ENCODE measurements around the gene FAU. TPM values are rescaled to one million over a fixed set of nuclear protein-coding genes. Genes with fewer than 3 reads are reported as not detected.

FAU gene
- total RNA-seq, 1 experiment from 2014 or later: 1,001 TPM

DNA sequence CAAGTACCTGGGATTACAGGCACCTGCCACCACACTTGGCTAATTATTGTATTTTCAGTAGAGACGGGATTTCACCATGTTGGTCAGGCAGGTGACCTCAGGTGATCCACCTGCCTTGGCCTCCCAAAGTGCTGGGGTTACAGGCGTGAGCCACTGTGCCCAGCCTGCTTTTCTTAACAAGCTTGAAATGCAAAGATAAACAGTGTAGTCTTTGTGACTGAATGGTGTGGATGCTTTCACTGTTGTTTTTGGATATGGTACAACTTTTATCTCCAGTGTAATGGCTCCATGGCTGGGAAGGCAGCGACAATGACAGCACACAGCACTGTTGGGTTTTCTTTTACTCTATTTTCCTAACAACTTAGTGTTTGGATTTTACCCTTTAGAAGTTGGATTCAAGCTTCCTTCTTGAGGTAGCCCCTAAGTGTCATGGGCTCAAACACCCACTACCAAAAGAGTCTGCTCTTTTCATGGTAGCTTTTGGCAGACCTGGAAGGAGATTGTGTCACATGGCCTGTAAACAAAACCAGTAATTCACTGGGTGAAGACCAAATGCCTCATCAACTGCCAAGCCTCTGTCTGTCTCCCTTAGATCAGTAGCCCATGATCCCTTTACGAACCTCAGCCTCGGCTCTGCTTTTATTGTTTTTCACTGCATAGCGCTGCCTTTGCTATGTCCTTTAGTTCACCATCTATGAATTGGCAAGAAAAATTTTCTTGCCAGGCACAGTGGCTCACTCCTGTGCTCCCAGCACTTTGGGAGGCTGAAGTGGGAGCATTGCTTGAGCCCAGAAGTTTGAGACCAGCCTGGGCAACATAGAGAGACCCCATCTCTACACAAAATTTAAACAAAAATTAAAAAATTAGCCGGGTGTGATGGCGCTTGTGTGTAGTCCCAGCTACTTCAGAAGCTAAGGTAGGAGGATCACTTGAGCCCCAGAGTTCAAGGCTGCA is 19.5 kb downstream of the FAU start:
- ChIA-PET POLR2A (interaction anchor here (1.5 kb wide), 1 partner anchor 8 kb away, joined by 6 read pairs; no protein-coding TSS in a partner anchor), CTCF (interaction anchor here (1.7 kb wide), 1 partner anchor 8 kb away, joined by 6 read pairs; no protein-coding TSS in a partner anchor)
- DNase-seq (ENCODE audit: low read depth, low spot score) (no peak), ATAC-seq (peak; percentile 56)
- H3K27me3 ChIP-seq (ENCODE audit: control insufficient read depth, insufficient read depth, low read length): no peaks in the 10 kb centered on the region
- H3K9me3 ChIP-seq (ENCODE audit: control insufficient read depth, insufficient read depth, low read depth, low read length): no peaks in the 10 kb centered on the region
- H3K36me3 ChIP-seq (ENCODE audit: control insufficient read depth, insufficient read depth, low read length): no peaks in the 10 kb centered on the region
- H3K4me3 ChIP-seq (ENCODE audit: low read depth in 2 of 2, low read length in 2 of 2): no peak overlapping the region
- intact Hi-C loops (cut with micrococcal nuclease; ENCODE audit: unreplicated experiment) (no loop called here), in situ Hi-C loops (cut with HindIII; ENCODE audit: low pct_unique_long_range_greater_than_20kb, low sequenced_read_pairs) (no loop called here)
- peak overlapping the region; percentile 49; the same call in 1 of the 2 replicates for H3K27ac ChIP-seq (ENCODE audit: low read length)
- TF ChIP-seq TCF7L2 (IDR thresholded peaks at IDR 0.05; ENCODE audit: low read depth, low read length) (peak; percentile 77), POLR2AphosphoS5 (IDR thresholded peaks at IDR 0.05; ENCODE audit: low read depth, low read length) (no peak)
- H3K4me1 ChIP-seq (ENCODE audit: control insufficient read depth, insufficient read depth, low read length): peaks cover 14% of the 10 kb centered on the region
- BruUV-seq (replicated peaks): no TSS peak

GRCh38 chr11:65100674-65101350 is 21.1 kb downstream of the FAU start:
- Histone ChIP-seq H3K9me3 (ENCODE audit: control insufficient read depth, insufficient read depth, low read depth, low read length) (no peaks in the 10 kb centered on the region), H3K27ac (ENCODE audit: low read length) (no peak overlapping the region), H3K27me3 (ENCODE audit: control insufficient read depth, insufficient read depth, low read length) (no peaks in the 10 kb centered on the region), H3K4me1 (ENCODE audit: control insufficient read depth, insufficient read depth, low read length) (peaks cover 19% of the 10 kb centered on the region), H3K36me3 (ENCODE audit: control insufficient read depth, insufficient read depth, low read length) (no peaks in the 10 kb centered on the region), H3K4me3 (ENCODE audit: low read depth in 2 of 2, low read length in 2 of 2) (no peak overlapping the region)
- ChIA-PET POLR2A (interaction anchor here (0.7 kb wide), 2 partner anchors 13 to 250 kb away, joined by 7 read pairs; no protein-coding TSS in a partner anchor), CTCF (interaction anchor here (0.7 to 1.7 kb wide), 3 partner anchors 10 to 320 kb away, joined by 3 to 7 read pairs (median 6); partner anchors contain the start of gene TM7SF2)
- TF ChIP-seq, protein P1, sequence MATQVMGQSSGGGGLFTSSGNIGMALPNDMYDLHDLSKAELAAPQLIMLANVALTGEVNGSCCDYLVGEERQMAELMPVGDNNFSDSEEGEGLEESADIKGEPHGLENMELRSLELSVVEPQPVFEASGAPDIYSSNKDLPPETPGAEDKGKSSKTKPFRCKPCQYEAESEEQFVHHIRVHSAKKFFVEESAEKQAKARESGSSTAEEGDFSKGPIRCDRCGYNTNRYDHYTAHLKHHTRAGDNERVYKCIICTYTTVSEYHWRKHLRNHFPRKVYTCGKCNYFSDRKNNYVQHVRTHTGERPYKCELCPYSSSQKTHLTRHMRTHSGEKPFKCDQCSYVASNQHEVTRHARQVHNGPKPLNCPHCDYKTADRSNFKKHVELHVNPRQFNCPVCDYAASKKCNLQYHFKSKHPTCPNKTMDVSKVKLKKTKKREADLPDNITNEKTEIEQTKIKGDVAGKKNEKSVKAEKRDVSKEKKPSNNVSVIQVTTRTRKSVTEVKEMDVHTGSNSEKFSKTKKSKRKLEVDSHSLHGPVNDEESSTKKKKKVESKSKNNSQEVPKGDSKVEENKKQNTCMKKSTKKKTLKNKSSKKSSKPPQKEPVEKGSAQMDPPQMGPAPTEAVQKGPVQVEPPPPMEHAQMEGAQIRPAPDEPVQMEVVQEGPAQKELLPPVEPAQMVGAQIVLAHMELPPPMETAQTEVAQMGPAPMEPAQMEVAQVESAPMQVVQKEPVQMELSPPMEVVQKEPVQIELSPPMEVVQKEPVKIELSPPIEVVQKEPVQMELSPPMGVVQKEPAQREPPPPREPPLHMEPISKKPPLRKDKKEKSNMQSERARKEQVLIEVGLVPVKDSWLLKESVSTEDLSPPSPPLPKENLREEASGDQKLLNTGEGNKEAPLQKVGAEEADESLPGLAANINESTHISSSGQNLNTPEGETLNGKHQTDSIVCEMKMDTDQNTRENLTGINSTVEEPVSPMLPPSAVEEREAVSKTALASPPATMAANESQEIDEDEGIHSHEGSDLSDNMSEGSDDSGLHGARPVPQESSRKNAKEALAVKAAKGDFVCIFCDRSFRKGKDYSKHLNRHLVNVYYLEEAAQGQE (IDR thresholded peaks at IDR 0.05; ENCODE audit: insufficient read depth in 1 of 2, low read depth in 2 of 2, low read length in 1 of 2): no peak
- TF ChIP-seq, protein P2, sequence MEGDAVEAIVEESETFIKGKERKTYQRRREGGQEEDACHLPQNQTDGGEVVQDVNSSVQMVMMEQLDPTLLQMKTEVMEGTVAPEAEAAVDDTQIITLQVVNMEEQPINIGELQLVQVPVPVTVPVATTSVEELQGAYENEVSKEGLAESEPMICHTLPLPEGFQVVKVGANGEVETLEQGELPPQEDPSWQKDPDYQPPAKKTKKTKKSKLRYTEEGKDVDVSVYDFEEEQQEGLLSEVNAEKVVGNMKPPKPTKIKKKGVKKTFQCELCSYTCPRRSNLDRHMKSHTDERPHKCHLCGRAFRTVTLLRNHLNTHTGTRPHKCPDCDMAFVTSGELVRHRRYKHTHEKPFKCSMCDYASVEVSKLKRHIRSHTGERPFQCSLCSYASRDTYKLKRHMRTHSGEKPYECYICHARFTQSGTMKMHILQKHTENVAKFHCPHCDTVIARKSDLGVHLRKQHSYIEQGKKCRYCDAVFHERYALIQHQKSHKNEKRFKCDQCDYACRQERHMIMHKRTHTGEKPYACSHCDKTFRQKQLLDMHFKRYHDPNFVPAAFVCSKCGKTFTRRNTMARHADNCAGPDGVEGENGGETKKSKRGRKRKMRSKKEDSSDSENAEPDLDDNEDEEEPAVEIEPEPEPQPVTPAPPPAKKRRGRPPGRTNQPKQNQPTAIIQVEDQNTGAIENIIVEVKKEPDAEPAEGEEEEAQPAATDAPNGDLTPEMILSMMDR (IDR thresholded peaks at IDR 0.05): no peak
- TF ChIP-seq POLR2AphosphoS5 (IDR thresholded peaks at IDR 0.05; ENCODE audit: low read depth, low read length): no peak
- TF ChIP-seq SIN3A (IDR thresholded peaks at IDR 0.05; ENCODE audit: borderline replicate concordance, insufficient read depth, low read depth, low read length): no peak
- no peak for TF ChIP-seq TCF7L2 (IDR thresholded peaks at IDR 0.05; ENCODE audit: low read depth, low read length)
- no peak for DNase-seq (ENCODE audit: low read depth, low spot score)
- no TSS peak for BruUV-seq (replicated peaks)
- intact Hi-C loops (cut with micrococcal nuclease; ENCODE audit: unreplicated experiment) (no loop called here), in situ Hi-C loops (cut with HindIII; ENCODE audit: low pct_unique_long_range_greater_than_20kb, low sequenced_read_pairs) (no loop called here)
- no peak for ATAC-seq

All from Panc1 (cell line).